Measurements from ENCODE around the gene MPHOSPH8. TPM values are rescaled to one million over a fixed set of nuclear protein-coding genes. Genes with fewer than 3 reads are reported as not detected.

The MPHOSPH8 gene
- total RNA-seq, 4 donors from 2014 or later = 41.2 to 53.8 (median 49.3) TPM

DNA sequence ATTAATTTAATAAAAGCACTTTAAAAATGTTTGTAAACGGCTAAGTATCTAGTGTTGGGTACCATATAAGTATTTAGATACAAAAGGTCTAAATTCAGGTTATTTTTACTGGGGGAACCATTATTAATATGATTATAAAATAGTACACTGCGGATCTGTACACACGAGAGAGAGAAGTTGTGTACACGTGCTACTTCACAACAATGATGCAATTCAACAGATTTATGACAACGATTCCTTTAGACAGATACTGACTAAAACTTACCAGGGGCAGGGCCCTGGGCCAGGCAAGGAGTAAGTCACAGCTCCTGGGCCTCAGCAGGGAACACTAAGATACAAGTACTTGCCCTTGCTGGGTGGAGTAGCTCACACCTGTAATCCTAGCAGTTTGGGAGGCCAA is 43.0 kb upstream of the MPHOSPH8 start:
- H3K36me3 ChIP-seq = no peaks in the 10 kb centered on the region
- TF ChIP-seq POLR2A (IDR thresholded peaks at IDR 0.05) (no peak), EP300 (IDR thresholded peaks at IDR 0.05) (no peak)
- TF ChIP-seq, protein P1, sequence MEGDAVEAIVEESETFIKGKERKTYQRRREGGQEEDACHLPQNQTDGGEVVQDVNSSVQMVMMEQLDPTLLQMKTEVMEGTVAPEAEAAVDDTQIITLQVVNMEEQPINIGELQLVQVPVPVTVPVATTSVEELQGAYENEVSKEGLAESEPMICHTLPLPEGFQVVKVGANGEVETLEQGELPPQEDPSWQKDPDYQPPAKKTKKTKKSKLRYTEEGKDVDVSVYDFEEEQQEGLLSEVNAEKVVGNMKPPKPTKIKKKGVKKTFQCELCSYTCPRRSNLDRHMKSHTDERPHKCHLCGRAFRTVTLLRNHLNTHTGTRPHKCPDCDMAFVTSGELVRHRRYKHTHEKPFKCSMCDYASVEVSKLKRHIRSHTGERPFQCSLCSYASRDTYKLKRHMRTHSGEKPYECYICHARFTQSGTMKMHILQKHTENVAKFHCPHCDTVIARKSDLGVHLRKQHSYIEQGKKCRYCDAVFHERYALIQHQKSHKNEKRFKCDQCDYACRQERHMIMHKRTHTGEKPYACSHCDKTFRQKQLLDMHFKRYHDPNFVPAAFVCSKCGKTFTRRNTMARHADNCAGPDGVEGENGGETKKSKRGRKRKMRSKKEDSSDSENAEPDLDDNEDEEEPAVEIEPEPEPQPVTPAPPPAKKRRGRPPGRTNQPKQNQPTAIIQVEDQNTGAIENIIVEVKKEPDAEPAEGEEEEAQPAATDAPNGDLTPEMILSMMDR (IDR thresholded peaks at IDR 0.05) = no peak
- no peak for DNase-seq (ENCODE audit: low spot score in 2 of 2)
- no peak overlapping the region for H3K4me3 ChIP-seq
- 72 to 79% methylated on average over 5 of the region's 5 CpGs for WGBS, 2 donors
- H3K27me3 ChIP-seq = no peaks in the 10 kb centered on the region
- H3K4me1 ChIP-seq = no peaks in the 10 kb centered on the region
- H3K9me3 ChIP-seq = no peaks in the 10 kb centered on the region
- H3K27ac ChIP-seq = no peak overlapping the region

GRCh38 chr13:19591864-19592263 is 41.6 kb upstream of the MPHOSPH8 start:
- Histone ChIP-seq H3K27ac (no peak overlapping the region), H3K4me3 (no peak overlapping the region), H3K4me1 (no peaks in the 10 kb centered on the region), H3K36me3 (no peaks in the 10 kb centered on the region), H3K27me3 (no peaks in the 10 kb centered on the region), H3K9me3 (no peaks in the 10 kb centered on the region)
- TF ChIP-seq, protein P1 (IDR thresholded peaks at IDR 0.05) = no peak
- TF ChIP-seq POLR2A (IDR thresholded peaks at IDR 0.05) = no peak
- TF ChIP-seq EP300 (IDR thresholded peaks at IDR 0.05) = no peak
- WGBS, 2 donors = 78 to 83% methylated on average over 7 of the region's 7 CpGs
- no peak for DNase-seq (ENCODE audit: low spot score in 2 of 2)

DNA sequence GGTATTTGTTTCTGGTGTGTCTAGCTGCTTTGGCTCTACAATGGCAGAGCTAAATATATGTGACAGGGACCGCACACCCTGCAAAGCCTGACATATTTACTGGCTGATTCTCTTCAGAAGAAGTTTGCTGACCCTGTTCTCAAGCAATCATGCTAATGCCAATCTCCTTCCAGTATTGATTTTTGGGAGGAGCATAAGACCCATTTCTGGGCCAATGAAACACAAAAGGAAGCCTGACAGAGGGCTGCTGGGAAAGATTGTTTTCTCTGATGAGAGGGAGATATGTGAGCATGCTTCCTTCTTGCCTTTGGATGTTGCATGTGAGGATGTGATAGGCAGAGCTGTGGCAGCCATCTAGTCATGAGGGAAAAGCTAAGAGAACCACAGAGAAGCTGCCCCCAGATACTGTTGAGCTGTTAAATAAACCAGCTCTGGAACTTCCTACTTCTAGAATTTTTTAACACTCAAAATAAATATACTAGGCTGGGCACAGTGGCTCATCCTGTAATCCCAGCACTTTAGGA is 40.7 kb upstream of the MPHOSPH8 start:
- WGBS, 2 donors = 94 to 100% methylated on average over 1 of the region's 1 CpG
- no peak overlapping the region for H3K4me3 ChIP-seq
- H3K36me3 ChIP-seq = no peaks in the 10 kb centered on the region
- H3K27me3 ChIP-seq = no peaks in the 10 kb centered on the region
- no peak for DNase-seq (ENCODE audit: low spot score in 2 of 2)
- no peaks in the 10 kb centered on the region for H3K4me1 ChIP-seq
- TF ChIP-seq, protein P1 (IDR thresholded peaks at IDR 0.05) = no peak
- H3K9me3 ChIP-seq = no peaks in the 10 kb centered on the region
- no peak overlapping the region for H3K27ac ChIP-seq

DNA sequence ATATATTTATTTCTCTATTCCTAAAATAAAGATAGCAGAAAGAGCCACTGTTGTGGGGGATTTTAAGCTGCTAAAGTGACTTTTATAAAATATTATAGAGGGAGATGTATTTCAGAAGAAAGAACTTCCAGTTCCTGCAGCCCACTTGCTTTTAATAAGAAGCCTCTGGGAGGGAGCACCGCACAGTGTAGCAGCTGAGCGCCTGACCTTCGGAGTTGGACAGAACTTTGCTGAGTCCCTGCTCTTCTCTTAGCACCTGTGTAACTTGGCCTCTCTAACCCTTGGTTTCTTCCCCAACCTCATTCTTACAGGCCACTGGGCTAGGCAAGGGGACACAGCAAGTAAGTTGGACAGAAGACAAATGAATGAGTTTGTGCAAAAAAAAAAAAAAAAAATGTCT is 37.4 kb upstream of the MPHOSPH8 start:
- DNase-seq (ENCODE audit: low spot score in 2 of 2) = no peak
- Histone ChIP-seq H3K36me3 (no peaks in the 10 kb centered on the region), H3K27ac (no peak overlapping the region), H3K27me3 (peaks cover 0 to 2% of the 10 kb centered on the region in 2 donors), H3K4me1 (no peaks in the 10 kb centered on the region), H3K4me3 (no peak overlapping the region), H3K9me3 (no peaks in the 10 kb centered on the region)
- WGBS, 2 donors = 89 to 93% methylated on average over 3 of the region's 3 CpGs
- TF ChIP-seq POLR2A (IDR thresholded peaks at IDR 0.05) = no peak
- no peak for TF ChIP-seq EP300 (IDR thresholded peaks at IDR 0.05)
- TF ChIP-seq, protein P1 (IDR thresholded peaks at IDR 0.05) = no peak

DNA sequence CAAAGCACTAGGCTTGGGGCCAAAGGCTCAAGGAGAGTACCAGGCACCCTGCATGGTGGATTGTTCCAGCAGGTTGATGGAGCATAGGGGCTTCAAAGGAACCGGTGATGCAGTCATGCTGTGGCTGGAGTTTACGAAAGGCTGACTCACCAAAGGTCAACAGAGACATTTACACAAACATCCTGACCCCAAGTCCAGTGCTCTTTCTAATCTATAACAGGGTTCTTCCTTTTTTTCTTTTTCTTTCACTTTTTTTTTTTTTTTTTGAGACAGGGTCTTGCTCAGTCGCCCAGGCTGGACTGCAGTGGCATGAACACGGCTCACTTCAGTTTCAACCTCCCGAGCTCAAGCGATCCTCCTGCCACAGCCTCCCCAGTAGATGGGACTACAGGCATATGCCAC is 36.5 kb upstream of the MPHOSPH8 start:
- DNase-seq (ENCODE audit: low spot score in 2 of 2) = no peak
- H3K27ac ChIP-seq = no peak overlapping the region
- 83 to 93% methylated on average over 6 of the region's 6 CpGs for WGBS, 2 donors
- H3K9me3 ChIP-seq = no peaks in the 10 kb centered on the region
- no peak overlapping the region for H3K4me3 ChIP-seq
- H3K4me1 ChIP-seq = peaks cover 0 to 7% (median 0%) of the 10 kb centered on the region in 4 donors
- TF ChIP-seq EP300 (IDR thresholded peaks at IDR 0.05) (no peak), POLR2A (IDR thresholded peaks at IDR 0.05) (no peak)
- TF ChIP-seq, protein P1 (IDR thresholded peaks at IDR 0.05) = no peak
- no peaks in the 10 kb centered on the region for H3K36me3 ChIP-seq
- peaks cover 0 to 9% of the 10 kb centered on the region in 2 donors for H3K27me3 ChIP-seq

Measured in tibial nerve (tissue), 4 donors.